HG02884 (cell line): ENCODE results near the gene HIPK2.
A peak's percentile ranks its signal among the peaks of the same experiment; 100 is the strongest.

Experiments
- ATAC-seq: cut with Tn5 transposase; IDR thresholded peaks from one replicate; pipeline ENCODE4 v1.9.1; 2021; ENCODE audit warnings: mild to moderate bottlenecking, moderate library complexity; ENCODE audit not compliant: unreplicated experiment

HIPK2 gene

DNA sequence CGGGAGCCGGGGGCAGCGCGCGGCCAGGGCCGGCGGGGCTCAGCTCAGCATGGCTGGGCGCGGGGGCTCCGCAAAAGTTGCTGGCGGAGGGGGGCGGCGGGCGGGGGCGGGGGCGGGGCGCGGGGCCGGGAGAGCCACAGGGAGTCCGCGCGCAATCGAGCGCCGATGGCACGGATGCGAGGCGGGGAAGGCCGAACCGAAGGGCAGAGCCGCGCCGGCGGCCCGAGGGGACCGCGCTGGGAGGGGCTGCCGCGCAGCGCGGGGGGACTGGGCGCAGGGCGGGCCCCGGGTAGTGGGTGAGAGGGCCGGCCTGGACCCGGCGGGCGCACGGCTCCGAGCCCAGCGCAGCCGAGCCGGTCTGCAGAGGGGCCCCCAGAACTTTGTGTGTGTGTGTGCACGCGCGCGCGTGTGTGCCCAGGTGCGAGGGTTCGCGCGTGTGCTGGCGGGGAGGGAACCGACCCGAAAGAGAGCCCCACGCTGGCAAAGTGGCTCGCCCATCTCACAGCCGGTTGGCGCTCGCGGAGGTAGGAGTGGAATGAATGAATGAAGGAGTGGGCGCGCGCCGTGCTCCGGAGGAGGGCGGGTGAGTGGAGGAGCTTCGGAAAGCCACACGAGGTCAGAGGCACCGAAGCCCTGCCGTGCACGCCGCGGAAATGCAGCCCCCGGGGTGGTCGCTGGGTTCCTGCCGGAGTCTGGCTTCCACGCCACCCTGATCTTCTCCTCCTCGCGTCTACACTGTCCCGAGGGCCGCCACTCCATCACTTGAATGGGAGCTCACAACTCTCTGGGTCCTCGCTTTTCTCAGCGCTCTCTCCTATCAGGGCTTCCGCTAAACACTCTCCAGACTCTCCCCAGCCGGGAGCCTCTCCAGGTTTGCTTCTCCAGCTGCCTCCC is at the start of gene HIPK2:
Gene HIPK2, minus strand, starts transcription at position 51 of the 894 bp plus-strand sequence. CDS start 375 bp downstream, outside the sequence.
- ATAC-seq = peak; percentile 51

DNA sequence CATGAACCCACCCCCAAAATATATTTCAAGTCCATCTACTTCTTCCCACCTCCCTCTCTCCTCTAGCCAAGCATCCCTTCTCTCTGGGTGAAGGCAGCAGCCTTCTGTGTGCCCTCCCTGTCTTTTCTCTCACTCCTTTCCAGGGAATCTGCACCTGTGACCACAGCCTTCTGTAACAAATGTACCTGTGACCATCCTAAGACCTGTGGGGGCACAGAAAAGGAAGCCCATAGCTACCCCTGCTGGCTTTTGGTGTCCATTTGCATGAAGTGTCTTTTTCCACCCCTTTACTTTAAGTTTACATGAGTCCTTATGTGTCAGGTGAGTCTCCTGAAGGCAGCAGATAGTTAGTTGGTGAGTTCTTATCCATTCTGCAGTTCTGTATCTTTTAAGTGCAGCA is 49.2 kb upstream of the HIPK2 start:
- no peak for ATAC-seq

DNA sequence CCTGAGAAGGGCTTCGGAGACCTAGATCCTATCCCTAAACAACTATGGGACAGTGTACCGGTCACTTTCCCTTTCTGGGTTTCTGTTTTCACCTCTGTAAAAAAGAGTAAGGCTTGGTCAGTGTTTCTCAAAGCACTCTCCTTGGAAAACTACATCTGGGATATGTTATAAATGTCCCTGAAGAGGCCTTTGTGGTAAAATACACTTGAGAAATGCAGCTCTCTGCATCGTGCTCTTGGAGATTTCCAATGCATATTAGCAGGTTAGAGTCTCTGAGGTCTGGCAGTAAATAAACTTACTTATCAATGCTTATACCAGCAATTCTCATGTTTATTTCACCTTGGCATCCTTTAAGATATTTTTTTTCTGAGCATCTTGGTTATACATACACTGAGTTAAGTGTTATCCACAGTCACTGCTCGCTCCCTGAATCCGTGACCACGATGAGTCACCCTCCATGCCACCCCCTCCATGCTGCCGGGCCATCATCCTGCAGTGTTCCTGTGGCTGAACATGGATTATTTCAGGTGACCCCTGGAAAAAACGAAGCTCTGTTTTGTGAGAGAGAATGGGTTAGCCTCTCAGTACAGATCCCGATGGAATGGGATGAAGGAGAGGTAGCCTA is 48.0 kb upstream of the HIPK2 start:
- no peak for ATAC-seq

DNA sequence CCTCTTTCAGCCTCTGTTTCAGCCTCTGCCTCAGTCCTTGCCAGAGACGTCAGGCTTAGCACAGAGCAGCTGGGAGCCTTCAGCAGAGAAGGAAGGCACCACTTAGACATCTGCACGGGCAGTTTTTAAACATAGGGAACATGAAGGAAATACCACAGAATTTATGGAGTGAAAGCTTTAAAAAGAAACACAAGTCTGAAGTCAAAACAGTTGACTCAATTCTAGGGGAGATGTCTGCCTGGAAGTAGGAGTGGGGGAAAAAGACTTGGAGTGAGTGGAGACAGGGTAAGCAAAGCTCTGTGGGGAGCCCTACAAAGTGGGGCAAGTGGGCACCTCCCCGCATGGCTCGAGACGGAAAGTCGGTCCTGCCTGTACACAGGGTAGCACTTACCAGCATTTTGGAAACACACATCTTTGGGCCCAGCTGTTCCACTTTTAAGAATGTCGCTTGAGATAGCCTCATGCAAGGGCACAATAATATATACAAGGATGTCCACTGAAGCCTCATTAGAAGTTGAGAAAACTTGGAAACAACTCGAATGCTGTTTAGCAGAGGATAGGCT is 46.2 kb upstream of the HIPK2 start:
- ATAC-seq = no peak

DNA sequence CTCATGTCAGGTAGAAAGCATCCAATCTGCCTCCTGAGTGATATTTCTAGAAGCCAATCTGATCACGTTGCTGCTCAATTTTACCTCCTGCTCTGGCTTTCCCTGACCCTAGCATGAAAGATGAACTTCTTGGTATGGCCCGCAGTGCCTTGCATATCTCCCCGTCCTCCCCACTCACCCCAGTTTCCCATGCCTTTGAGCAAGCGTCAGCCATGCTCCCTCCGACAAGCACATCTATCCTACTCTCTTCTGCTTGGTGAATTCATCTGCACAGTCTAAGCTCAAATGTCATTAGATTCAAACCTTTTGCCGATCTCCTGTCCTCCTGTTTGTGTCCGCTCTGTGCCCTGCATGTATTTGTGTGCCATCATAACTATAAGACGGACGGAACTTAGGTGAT is 45.1 kb upstream of the HIPK2 start:
- no peak for ATAC-seq

DNA sequence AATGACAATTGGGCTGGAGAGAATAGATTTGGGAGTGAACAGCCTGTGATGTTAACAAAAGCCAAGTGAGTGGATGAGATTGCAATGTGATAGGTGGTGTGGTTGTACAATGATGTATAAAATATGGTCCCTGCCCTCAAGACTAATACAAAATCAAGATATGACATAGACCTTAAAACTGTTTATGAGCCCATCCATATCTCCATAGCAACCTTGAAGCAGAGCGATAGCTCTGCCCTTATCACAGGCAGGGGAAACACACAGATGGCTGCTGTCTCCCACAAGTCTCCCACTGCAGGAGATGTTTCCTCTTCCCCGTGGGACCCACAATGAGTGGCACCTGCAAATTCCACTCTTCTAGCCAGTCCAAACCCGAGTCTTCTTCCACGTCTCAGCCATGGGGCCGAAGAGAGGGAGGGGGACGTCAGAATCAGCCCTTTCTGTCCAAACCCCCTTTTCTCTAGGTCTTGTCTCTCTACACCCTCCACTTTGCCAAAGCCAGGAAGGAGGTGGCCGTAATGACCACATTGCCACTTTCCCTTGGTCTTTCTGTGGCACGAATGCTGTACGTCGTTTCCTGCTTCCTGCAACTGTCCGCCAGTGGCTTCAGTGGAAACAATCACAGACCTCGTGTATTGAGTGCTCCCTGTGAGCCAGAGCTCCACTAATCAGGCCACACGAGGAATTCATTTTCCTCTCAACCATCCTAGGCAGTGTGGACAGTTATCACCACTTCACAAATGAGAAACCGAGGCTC is 43.7 kb upstream of the HIPK2 start:
- no peak for ATAC-seq

DNA sequence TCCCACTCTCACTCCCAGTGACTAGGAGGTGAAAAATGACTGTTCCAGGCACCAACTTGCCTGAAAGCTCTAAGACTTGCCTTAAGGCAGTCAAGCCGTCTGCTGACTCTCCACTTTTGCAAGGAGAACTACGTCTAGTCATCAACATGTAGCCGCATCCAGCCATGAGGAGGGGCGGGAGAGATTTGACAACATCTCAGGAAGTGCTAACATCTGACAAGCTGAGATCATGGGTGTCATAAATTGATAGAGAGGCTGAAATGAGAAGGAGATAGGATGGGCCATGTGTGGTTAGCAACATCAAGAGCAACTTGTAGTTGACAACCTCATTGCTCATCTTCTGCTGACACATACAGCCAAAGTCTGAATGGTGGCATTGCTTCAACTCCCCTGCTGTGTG is 42.3 kb upstream of the HIPK2 start:
- ATAC-seq = no peak

DNA sequence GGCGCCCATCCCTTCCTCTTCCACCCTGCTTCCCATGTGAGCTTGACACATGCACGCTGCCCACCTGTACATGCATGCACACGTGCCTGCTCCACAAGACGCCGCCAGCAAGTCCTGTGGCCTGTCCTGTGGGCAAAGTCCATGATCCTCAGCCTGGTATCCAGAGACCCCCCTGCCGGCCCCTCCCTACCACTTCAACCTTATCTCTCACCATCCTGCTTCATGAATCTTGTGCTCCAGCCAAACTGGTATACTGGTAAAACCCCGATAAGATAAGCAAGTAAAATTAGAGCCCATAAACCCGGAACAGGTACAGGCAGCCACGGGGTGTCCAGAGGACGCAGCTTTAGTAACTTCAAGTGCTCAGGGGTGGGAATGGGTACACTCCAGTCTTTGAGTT is 39.5 kb upstream of the HIPK2 start:
- no peak for ATAC-seq

DNA sequence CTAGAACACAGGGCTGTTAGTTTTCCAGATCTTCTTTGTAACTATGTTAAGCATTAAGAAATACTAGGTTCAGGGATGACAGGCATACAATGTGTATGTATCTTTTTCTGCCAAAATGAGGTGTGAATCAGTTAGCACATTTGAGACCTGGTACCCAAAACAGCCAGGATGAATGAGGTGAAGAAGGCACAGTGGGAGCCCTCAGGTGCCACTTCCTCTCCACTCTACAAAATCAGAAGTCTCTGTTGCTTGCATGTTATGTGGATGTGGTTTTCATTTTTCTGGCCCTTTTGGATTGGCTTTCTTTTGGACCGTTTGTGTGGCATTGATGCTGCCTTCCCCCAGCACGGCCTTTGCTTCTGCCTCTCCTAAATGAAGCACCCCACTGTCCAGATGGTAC is 35.9 kb upstream of the HIPK2 start:
- ATAC-seq = no peak

DNA sequence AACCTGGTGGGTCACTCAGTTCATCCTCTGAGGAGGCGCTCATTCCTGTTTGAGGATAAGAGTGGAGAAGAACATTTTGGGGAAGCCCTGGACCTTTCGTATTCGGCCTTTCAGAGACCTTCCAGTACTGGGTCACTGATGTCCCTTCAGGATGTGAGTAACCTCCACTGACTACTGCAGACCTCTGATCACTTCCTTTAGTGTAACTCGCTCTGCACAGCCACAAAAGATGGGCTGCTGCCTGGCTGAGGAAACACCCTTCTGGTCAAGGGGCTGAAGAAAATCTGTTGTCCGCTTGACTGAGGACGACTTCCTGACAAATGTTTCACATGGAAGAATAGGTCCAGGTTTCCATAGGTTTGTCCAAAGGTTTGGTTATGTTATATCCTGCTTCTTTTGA is 35.4 kb upstream of the HIPK2 start:
- no peak for ATAC-seq

DNA sequence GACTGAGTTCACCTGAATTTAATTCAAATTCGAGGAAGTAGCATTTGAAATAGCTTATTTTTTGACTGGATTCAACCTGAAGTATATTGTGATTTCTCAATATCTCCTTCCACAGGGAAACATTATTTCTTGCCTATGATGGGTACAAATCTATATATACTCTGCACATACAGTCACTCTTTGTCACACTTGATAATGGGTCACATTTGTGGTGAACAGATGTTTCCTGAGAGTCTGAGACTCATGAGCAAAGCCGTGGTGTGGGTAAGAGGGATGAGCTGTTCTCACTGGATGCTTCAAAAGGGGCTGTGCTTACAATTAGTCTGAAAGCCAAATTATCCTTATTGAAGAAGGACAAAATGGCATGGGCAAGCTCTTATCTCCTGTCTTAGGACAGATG is 33.3 kb upstream of the HIPK2 start:
- ATAC-seq = no peak

DNA sequence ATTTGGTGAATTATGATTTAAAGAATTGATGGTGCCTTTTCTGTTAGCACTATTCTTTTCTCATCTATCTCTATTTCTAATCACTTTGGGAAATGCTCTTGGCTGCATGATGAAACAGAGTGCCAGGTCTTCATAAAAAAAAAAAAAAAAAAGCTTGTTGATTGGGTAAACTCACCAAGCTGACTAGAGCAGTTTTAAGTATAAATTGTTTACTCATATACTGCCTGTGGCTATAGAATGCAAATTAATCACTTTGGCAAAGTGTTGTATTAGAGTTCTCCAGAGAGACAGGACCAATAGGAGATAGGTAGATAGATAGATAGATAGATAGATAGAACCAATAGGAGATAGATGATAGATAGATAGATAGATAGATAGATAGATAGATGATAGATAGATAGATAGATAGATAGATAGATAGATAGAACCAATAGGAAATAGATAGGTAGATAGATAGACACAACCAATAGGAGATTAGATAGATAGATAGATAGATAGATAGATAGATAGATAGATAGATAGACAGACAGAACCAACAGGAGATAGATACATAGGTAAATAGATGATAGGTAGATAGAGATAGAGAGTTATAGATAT is 31.1 kb upstream of the HIPK2 start:
- no peak for ATAC-seq

DNA sequence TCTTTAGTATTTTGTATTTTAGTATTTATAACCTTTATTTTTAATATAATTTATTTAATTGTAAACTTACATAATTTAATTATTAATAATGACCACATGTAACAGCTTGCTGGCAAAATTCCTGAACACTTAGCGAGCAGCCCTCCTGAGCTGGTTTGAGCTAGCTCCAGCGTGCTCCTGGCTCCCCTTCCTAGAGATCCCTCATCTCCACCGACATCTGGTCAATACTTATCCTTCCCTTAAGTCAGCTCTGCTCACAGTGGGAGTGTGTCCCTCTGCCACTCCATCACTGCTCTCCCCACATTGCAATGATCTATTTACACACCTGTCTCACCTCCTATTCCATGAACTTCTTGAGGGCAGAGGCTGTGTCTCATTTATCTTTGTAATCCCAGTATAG is 30.6 kb upstream of the HIPK2 start:
- no peak for ATAC-seq

DNA sequence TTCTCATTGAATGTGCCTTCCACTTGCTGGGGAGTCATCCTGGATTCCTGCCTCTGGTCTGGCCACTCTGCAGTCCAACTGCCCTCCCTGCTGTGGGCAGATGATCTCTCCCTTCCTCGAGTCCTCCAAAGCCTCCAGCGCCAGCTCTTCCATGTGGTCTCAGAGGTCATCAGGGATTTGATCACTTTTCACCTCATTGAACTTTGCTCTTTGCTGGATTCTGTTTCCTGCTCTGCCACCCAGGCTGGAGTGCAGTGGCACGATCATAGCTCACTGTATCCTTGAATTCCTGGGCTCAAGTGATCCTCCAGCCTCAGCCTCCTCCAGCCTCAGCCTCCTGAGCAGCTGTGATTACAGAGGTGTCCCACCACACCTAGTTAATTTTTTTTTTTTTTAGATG is 29.2 kb upstream of the HIPK2 start:
- ATAC-seq = no peak

DNA sequence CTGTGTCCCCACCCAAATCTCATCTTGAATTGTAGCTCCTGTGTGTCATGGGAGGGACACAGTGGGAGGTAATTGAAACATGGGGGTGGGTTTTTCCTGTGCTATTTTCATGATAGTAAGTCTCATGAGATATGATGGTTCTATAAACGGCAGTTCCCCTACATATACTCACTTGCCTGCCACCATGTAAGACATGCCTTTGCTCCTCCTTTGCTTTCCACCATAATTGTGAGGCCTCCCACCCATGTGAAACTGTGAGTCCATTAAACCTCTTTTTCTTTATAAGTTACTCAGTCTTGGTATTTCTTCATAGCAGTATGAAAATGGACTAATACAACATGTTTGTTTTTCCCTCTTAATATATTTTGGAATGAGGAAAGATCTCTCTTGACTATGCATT is 26.8 kb upstream of the HIPK2 start:
- no peak for ATAC-seq

DNA sequence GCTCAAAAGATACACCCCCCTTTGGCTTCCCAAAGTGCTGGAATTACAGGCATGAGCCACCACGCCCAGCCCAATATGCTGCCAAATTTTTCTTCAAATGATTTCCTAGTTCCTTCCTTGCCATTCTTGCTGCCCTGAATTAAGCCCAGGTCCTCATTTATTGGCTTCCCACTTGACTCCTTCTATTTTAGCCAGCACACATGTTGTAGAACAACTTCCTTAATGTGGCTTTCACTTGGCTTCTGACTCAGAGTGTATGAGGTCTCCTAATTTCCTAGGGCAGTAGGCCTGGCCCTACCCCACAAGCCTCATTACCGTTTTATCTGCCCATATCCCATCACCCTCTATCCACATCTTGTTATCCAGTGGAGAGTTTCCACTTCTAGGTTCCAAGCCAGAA is 21.8 kb upstream of the HIPK2 start:
- ATAC-seq = no peak

DNA sequence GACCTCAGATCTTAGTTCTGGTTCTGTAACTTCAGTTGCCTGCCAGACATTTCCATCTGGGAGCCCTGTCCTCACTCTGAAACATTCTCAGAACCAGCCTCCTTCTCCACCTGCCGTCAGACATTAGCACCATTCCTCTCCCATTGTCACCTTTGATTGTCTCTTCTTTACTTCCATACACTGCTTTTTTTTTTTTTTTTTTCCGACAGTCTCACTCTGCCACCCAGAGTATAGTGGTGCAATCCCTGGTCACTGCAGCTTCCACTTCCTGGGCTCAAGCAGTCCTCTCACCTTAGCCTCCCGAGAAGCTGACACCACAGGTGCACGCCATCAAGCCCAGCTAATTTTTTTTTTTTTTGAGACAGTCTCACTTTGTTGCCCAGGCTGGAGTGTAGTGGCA is 21.1 kb upstream of the HIPK2 start:
- no peak for ATAC-seq

DNA sequence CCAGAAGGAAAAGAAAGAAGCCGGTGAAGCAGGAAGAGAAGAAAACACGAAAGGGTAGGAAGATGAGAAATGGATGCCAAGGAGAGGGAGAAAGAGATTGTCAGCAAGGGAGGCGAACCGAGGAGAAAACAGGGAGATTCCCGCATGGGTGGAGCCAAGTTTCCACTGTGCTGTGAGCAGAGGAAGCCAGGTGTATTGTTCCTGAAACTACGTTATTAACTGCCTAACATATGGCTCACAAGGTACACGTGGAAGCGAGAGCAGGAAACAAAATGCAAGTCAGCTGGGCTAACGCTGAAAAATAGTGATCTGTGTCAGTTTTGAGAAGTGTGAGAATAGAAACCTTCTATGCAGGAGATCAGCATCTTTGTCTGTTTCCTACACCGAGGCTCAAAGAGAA is 20.4 kb upstream of the HIPK2 start:
- peak; percentile 74 for ATAC-seq

DNA sequence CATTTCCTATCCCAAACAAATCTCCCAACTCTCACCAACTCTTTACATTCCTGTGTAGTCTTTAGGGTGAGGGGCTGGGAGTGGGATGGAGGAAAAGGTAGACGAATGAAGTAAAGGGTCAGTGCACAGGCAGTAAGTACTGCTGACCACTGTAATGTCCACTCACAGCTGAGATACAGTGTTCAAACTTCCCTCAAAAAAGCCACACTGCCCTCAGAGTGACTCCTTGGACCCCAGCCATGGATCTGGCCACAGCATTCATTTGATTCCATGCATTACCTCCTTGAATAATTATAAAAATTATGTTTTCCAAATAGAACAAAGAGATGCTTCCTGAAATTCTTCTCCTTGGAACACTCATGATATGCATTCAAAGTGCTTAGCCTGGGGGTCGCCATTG is 19.8 kb upstream of the HIPK2 start:
- no peak for ATAC-seq

DNA sequence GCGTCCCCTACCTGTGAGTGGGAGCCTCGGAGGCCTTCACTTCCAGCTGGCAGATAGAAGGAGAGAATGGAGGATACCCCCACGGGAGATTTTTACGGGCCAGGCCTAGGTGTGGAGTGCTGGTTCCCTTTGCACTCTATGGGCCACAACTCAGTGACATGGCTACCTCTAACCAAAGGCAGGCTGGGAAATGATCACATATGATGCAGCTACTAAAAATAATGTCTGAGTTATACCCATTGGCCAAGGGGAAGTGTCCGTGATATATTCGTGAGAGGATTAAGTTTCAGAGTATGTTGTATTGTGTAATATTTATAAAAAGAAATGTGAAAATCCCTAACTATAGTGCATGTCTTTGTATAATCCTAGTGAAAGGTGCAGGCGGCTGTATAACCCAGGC is 13.5 kb upstream of the HIPK2 start:
- ATAC-seq = no peak

DNA sequence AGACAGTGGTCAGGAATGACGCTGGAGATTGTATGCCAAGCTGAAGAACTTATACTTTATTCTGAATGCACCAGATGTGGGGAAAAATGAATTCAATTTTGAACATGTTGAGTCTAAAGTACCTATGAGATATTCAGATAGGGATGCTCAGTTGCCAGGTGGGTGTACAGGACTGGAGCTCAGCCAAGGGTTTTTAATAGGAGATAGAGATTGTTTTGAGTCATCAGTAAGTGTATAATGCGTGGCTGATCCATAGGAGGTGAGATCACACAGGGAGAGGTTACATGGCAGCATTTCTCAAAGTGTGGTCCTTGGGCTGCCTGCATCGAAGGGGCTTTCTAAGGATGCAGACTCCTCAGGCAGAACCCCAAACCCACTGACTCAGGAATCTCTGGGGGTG is 6.8 kb upstream of the HIPK2 start:
- ATAC-seq = no peak
